ENCODE measurements around the gene BGLAP.

The BGLAP gene

DNA sequence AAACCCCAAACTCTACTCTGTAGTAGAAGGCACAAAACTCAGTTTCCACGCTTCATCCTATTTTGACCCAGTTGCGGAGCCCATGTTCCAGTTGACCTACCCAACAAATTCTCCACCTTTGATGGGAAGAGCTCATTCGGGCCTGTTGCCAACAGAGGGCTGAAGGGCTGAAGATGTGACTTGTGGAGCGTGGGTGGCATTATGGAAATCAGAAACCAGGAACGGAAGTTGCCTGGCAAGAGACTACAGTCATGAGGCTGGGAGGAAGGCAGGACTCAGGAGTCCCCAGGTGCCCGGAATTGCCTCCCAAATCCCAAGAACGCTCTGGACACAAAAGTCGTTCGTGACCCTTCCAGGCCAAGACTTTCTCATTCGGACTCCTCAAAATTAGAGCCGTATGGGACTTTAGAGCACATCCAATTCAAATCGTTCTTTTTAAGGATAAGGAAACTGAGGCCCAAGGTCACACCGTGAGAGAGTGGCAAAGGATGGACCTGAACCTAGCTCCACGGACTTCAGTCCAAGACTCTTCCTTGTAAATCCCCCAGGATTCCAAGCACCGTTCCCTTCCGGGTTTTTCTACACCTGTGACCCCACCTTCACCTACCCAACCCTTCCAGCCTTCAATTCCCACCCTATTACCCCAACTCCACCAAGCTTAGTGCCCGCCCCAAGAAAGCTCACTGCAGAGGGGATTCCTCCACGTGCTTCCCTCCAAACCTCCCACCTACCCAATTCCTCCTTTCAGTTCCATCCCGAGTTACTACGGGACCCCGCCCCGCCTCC, 39.9 kb downstream of the BGLAP start:
- peak overlapping the region; percentile 98 for H3K4me3 Mint-ChIP-seq
- peaks cover 13% of the 10 kb centered on the region for H3K36me3 Mint-ChIP-seq
- peaks cover 29% of the 10 kb centered on the region for H3K4me1 Mint-ChIP-seq
- no peaks in the 10 kb centered on the region for H3K27me3 Mint-ChIP-seq
- ATAC-seq (ENCODE audit: low read depth) (no peak), DNase-seq (ENCODE audit: low spot score in 2 of 2) (no peak)
- H3K9me3 Mint-ChIP-seq, result no peaks in the 10 kb centered on the region
- peak overlapping the region; percentile 94 for H3K27ac Mint-ChIP-seq

GRCh38 chr1:156282479-156283222, 40.7 kb downstream of the BGLAP start, which contains the start of gene SMG5:
TSS of gene SMG5 (minus strand) at chr1:156282825. CDS start at chr1:156282680, 145 bp downstream.
- Mint-ChIP-seq H3K27ac (peak within 1 kb of the TSS; percentile 94), H3K27me3 (no peaks in the 10 kb centered on the region), H3K4me3 (peak within 1 kb of the TSS; percentile 98), H3K36me3 (peaks cover 9% of the 10 kb centered on the region), H3K4me1 (peaks cover 26% of the 10 kb centered on the region), H3K9me3 (no peaks in the 10 kb centered on the region)
- ATAC-seq (ENCODE audit: low read depth) (peak; percentile 90), DNase-seq (ENCODE audit: low spot score in 2 of 2) (peak; percentile 93 to 95)

- Mint-ChIP-seq H3K4me3 (peak overlapping the region; percentile 98), H3K4me1 (peaks cover 26% of the 10 kb centered on the region), H3K27ac (peak overlapping the region; percentile 94), H3K9me3 (no peaks in the 10 kb centered on the region), H3K27me3 (no peaks in the 10 kb centered on the region), H3K36me3 (peaks cover 2% of the 10 kb centered on the region)
- ATAC-seq (ENCODE audit: low read depth), result no peak
- DNase-seq (ENCODE audit: low spot score in 2 of 2), result no peak
Observed at GRCh38 chr1:156283521-156283920, 41.5 kb downstream of the BGLAP start.

DNA sequence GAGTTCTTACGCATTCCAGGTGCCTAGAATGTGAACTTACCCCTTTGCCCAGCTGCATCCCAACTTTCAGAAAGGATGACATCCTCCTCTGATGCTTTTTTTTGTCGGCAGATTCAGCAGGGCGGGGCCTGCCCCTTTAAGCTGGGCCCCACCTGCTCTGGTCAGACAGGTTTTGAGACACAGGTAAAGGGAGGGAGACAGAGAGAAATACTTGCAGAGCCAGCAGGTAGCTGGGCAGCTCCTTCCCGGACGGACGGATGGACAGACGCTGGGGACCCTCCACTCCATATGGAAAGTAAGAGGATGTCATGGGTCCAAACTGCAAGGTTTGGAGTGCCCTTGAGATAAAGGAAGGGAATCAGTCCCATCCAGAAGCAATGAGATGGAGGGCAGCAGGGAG, 42.1 kb downstream of the BGLAP start, which contains the start of gene TMEM79:
TSS of gene TMEM79 (plus strand) at position 214 of the 400 bp plus-strand sequence. CDS start 902 bp downstream, outside the sequence.
- peak within 1 kb of the TSS; percentile 98 for H3K4me3 Mint-ChIP-seq
- H3K27ac Mint-ChIP-seq, result peak within 1 kb of the TSS; percentile 94
- no peaks in the 10 kb centered on the region for H3K36me3 Mint-ChIP-seq
- no peaks in the 10 kb centered on the region for H3K9me3 Mint-ChIP-seq
- ATAC-seq (ENCODE audit: low read depth), result no peak
- no peak for DNase-seq (ENCODE audit: low spot score in 2 of 2)
- no peaks in the 10 kb centered on the region for H3K27me3 Mint-ChIP-seq
- peaks cover 26% of the 10 kb centered on the region for H3K4me1 Mint-ChIP-seq

DNA sequence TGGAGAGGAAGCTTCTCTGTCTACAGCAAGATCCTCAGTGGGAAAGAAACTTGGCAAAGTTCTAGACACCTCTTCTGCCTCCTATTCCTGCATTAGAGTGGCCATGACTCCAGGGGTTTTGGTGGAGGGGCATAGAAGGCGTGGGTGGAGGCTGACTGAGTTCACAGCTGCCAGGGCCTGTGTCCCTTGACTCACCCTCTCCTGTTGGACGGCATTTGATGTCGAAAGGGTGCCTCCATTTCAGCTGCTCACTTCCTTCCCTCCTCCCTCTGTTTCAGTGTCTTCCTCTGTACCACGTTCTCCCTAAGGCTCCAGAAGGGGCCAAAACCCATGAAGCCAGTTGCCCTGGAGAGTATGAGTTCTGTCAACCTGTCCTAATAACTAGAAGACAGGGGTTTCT, 42.8 kb downstream of the BGLAP start:
- no peak overlapping the region for H3K4me3 Mint-ChIP-seq
- H3K27ac Mint-ChIP-seq, result no peak overlapping the region
- no peak for ATAC-seq (ENCODE audit: low read depth)
- peaks cover 25% of the 10 kb centered on the region for H3K4me1 Mint-ChIP-seq
- H3K27me3 Mint-ChIP-seq, result no peaks in the 10 kb centered on the region
- H3K9me3 Mint-ChIP-seq, result no peaks in the 10 kb centered on the region
- DNase-seq (ENCODE audit: low spot score in 2 of 2), result no peak
- no peaks in the 10 kb centered on the region for H3K36me3 Mint-ChIP-seq

DNA sequence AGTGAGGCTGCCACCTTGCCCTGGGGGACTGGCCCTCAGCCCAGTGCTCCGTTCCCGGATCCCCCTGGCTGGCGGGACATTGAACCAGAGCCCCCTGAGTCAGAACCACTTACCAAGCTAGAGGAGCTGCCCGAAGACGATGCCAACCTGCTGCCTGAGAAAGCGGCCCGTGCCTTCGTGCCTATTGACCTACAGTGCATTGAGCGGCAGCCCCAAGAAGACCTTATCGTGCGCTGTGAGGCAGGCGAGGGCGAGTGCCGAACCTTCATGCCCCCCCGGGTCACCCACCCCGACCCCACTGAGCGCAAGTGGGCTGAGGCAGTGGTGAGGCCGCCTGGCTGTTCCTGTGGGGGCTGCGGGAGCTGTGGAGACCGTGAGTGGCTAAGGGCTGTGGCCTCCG, 43.5 kb downstream of the BGLAP start:
- Mint-ChIP-seq H3K4me3 (no peak overlapping the region), H3K27ac (no peak overlapping the region), H3K36me3 (no peaks in the 10 kb centered on the region), H3K4me1 (peaks cover 21% of the 10 kb centered on the region), H3K27me3 (no peaks in the 10 kb centered on the region), H3K9me3 (no peaks in the 10 kb centered on the region)
- DNase-seq (ENCODE audit: low spot score in 2 of 2) (no peak), ATAC-seq (ENCODE audit: low read depth) (no peak)

DNA sequence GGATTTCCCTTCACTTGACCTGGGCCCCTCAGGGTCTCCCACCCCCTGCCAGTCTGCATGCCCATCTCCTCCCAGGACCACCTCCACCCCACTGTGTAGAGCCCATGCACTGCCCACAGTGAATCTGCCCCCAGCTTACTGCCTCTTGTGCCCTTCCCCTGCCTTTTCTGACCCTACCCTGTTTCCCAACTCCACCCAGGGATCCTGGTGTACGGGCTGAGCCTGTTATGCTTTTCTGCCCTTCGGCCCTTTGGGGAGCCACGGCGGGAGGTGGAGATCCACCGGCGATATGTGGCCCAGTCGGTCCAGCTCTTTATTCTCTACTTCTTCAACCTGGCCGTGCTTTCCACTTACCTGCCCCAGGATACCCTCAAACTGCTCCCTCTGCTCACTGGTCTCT, 44.1 kb downstream of the BGLAP start:
- H3K27ac Mint-ChIP-seq, result no peak overlapping the region

DNA sequence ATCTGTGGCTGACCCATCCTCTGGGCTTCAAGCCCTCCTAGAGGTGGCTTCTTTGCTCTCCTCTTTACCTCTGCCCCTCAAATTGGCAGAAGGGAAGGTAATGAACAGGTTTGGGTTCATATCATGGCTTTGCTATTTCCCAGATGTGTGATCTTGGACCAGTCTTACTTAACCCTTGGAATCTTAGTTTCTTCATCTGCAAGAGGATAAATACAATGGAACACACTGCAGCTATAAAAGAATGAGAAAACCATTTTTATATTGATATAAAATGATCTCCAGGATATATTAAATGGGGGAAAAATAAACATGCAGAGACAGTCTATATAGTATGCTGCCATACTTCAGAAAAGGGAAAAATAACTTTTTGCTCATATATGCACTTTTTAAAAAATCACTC, 47.9 kb downstream of the BGLAP start:
- Mint-ChIP-seq H3K36me3 (no peaks in the 10 kb centered on the region), H3K4me3 (no peak overlapping the region), H3K9me3 (no peaks in the 10 kb centered on the region), H3K27me3 (no peaks in the 10 kb centered on the region), H3K27ac (no peak overlapping the region), H3K4me1 (peaks cover 8% of the 10 kb centered on the region)
- ATAC-seq (ENCODE audit: low read depth) (no peak), DNase-seq (ENCODE audit: low spot score in 2 of 2) (no peak)

More for the DNA sequence above, 44.1 kb downstream of the BGLAP start:
- DNase-seq (ENCODE audit: low spot score in 2 of 2), result no peak
- H3K4me3 Mint-ChIP-seq, result no peak overlapping the region
- ATAC-seq (ENCODE audit: low read depth), result no peak
- H3K4me1 Mint-ChIP-seq, result peaks cover 22% of the 10 kb centered on the region
- H3K36me3 Mint-ChIP-seq, result no peaks in the 10 kb centered on the region
- no peaks in the 10 kb centered on the region for H3K27me3 Mint-ChIP-seq
- H3K9me3 Mint-ChIP-seq, result no peaks in the 10 kb centered on the region

GRCh38 chr1:156291226-156292061, 49.5 kb downstream of the BGLAP start:
- H3K4me3 Mint-ChIP-seq, result peak overlapping the region; percentile 68
- peak overlapping the region; percentile 54 for H3K27ac Mint-ChIP-seq
- ATAC-seq (ENCODE audit: low read depth), result peak; percentile 71
- peaks cover 13% of the 10 kb centered on the region for H3K4me1 Mint-ChIP-seq
- H3K9me3 Mint-ChIP-seq, result no peaks in the 10 kb centered on the region
- no peak for DNase-seq (ENCODE audit: low spot score in 2 of 2)
- no peaks in the 10 kb centered on the region for H3K36me3 Mint-ChIP-seq
- no peaks in the 10 kb centered on the region for H3K27me3 Mint-ChIP-seq
